ENCODE results near the gene ULBP2.
"Not testable (repeated sequence)": the region's sequence is repeated elsewhere in the genome, so short reads cannot be mapped to it uniquely, and the experiment has no call there.

The ULBP2 gene

DNA sequence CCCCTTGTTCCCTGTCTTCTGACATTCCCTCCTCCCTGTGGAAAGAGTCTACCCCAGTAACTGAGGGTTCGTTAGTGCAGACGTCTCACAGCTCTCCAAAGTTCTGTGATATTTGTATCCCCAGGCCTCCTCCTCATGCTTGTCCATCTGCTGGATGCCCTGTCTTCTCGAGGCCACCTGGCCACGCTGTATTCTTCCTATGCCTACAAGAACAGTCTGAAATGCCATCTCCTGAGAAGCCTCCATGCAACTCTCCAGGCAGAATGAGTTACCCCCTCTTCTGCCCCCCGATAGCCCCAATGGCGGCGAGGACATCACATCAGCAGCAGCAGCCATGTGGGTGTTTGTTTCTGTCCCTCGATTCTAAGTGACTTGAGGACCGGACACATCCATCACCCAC is 9.3 kb downstream of the ULBP2 start:
- DNase-seq (ENCODE audit: low spot score) = no peak

DNA sequence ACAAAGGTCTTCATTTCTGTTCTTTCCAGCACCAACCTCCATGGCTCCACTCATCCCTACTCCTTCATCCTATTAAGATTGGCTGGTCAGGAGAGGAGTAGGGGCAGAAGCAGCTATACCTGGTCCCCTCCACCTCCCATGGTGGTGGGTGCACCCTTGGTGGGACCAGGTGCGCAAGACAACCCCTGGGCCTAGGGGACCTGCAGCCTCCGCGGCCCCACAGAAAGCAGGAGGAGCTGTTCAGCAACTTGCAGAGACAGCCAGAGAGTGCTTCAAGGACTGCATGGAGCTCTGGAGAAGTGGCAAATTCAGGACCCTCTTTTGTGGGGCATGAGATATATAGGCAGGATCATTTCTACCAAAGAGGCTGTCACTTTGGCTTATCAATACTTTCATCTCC is 9.8 kb downstream of the ULBP2 start:
- no peak for DNase-seq (ENCODE audit: low spot score)

DNA sequence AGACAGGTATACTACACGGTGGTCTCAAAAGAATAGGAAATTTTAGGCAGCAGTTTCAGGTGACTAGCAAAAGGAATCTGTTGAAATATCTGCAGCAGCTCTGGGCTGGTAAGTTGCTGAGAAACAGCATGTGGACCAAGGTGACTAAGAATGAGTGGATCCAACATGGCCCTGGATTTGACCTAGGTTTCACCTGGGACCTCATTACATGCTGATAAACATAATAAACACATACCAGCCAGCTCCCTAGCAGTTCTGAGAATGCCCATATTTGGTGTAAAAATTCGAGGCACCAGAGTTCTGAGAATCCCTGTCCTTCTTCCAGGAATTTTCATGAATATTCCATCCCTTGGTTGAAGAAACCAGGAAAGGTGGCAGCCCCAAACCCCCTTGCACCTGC is 11.6 kb downstream of the ULBP2 start:
- not testable (repeated sequence) for DNase-seq (ENCODE audit: low spot score)

DNA sequence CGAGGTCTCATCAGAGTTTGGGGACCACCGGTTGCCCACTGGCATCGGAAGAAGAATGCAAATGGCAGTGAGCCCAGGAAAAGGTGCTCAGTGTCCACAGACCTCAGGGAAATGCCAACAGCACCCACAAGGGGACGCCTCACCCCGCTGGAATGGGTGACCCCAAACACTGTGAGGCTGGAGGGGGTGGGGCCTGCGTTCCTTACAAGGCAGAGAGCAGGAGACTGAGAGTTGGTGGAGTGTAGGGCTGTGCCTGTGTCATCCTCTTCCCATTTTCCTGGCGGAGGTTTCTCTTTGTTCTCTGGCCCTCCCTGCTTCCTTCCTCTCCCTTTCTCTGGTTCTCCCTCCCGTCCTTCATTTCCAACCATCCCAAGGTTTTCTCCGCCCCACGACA is 12.1 kb downstream of the ULBP2 start:
- not testable (repeated sequence) for DNase-seq (ENCODE audit: low spot score)

DNA sequence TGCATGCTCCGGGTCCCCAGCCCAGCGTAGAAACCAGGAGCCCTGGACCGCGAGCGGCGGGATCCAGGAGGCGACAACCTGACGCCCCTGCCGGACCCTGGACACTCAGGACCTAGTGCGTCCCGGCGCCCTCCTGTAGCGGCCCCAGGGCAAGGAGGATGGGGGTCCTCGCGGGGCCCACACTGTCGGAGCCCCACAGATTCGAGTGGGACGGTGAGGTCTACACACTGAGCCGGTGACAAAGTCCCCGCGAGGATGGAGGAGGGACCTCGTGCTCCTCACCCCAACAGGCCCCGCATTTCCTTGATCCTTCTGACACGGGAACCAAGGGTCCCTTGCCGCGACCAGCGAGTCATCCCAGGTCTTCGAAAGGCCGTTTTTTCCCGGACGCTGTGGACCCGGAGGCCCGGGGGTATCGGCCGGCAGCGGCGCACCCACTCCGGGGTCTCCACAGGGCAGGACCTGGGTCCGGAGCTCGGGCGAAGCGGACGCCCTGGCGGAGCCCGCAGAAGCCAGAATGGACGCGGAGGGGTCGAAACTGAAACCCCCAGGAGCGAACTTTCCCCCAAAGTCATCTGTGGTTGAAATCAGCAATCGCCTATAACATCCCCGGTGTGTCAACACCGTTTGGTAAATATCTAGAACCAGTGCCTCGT is 12.6 kb downstream of the ULBP2 start:
- DNase-seq (ENCODE audit: low spot score) = not testable (repeated sequence)

DNA sequence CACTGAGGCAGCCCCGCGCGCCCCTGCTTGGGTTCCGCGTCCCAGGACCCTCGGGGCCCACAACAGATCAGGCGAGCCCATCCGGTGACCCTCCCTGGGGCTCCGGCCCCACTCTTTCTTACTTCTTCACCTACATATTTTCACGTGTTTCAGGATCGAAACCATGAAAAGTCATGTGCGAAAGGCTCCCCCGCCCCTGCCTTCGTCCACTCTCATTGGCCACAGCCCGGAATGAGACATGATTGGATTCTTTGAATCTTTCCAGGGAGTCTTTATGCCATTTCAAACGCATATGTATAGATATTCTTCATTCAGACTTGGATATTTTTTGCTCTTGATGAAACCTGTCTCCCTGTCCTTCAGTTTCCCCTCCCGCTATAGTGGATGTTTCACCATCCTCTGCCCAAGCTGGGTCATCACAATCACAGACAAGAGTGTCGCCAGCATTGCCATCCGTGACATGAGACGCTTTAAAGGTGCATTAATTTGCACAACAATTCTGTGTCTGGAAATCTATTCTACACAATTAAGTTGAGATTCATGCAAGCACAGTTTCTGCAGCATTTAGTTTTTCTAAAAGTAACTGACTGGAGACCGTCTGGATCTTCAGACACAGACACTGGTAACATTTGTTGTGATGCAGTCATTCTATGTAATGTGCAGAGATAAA is 13.3 kb downstream of the ULBP2 start:
- not testable (repeated sequence) for DNase-seq (ENCODE audit: low spot score)

DNA sequence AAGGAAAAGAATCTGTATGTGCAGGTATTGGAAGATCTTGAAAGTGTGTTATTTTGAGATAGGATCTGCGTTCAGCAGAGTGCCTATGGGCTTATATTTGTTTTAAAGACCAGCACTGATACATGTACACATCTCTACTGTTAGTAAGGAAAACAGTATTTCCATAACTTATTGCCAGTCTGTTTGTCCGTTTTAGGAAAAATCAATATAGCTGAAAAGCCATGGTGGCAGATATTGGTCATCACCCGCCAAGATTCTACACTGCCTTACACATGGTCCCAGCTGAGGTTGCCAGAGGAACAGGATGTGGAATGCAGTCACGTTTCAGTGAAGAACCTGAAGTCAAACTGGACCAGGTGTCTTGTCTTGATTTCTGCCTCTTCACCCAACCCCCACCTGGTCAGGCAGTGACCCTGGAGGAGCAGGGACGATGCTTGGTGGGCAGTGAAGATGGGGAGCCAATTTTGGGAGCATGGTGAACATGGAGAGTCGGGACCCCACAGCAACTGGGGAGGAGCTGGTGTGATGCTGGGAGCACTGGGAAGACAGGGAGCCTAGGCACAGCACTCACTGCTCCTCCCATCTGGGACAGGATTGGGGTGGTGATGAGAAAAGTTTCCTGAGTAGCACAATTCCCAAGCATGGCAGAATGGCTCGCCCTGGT is 14.0 kb downstream of the ULBP2 start:
- not testable (repeated sequence) for DNase-seq (ENCODE audit: low spot score)

DNA sequence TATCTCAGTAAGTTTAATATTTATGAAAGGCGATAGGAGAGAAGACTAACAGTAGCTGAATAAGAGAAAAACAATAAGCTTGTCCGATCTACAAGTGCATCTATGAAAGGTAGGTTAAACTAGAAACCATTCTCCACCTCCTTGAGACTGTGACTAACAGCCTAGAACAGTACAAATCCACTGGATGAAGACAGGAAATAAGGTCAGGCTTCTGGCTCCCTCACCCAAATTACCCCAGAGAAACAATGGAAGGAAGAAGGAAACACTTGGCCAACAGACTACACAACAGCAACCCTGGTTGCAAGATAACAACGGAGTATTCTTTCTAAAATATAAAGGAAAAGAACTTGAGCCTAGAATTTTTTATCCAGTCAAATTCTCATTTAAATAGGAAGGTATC is 16.3 kb downstream of the ULBP2 start:
- not testable (repeated sequence) for DNase-seq (ENCODE audit: low spot score)

DNA sequence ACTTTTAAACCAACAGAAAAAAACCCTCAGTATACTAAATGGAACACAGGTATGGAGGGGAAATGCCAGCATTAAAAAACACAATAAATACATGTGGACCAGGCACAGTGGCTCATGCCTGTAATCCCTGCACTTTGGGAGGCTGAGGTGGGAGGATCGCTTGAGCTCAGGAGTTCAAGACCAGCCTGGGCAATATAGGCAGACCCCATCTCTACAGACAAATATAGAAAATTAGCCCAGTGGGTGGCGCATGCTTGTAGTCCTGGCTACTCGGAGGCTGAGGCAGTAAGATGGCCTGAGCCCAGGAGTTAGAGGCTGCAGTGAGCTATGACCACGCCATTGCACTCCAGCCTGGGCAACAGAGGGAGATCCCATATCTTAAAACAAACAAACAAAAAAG is 18.0 kb downstream of the ULBP2 start:
- DNase-seq (ENCODE audit: low spot score) = not testable (repeated sequence)

DNA sequence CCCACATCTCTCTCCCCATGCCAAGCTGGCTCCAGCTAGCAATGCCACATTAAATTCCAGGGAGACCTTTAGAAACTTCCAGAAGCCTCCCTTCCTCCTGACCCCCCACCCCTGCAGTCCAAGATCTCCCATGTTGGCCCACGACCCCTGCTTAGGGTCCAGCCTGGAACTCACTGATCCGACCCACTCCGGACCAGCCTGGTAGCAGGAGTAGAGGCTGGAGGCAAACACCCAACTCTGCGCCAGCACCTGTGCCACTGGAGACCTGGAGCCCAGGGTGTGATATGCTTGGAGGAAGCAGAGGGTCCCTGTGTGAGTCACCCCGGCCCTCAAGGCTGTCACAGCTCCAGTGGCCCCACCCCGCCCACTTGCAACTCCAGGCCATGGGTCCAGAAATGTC is 18.7 kb downstream of the ULBP2 start:
- DNase-seq (ENCODE audit: low spot score) = no peak

DNA sequence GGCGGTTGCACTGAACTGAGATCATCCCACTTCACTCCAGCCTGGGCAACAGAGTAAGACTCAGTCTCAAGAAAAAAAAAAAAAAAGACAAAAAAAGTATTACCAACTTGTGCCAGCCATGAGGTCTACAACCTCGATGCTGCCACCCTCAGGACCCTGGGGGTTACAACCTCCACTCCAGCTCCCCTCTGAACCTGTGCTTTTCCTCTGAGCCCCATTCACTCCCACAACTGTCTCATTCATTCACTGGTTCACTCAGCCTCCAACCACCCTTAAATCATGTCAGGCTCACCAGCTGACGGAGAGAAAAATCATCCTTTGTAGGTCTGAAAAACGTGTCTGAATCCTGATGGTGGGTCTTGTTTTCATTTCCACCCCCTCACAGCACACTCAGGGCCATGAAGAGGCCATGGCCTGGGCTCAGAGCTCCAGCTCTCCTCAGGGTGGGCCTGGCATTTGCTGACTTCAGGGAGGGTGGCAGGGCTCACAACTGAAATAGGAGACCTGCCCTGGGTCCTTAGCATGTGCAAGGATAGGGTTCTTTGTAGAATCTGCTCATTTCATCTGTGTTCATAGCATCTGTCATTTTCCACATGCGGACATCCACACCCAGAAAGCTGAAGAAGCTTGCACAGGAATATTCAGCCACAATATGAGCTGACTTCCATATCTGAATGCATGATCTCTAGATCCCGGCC is 20.1 kb downstream of the ULBP2 start:
- DNase-seq (ENCODE audit: low spot score) = no peak

DNA sequence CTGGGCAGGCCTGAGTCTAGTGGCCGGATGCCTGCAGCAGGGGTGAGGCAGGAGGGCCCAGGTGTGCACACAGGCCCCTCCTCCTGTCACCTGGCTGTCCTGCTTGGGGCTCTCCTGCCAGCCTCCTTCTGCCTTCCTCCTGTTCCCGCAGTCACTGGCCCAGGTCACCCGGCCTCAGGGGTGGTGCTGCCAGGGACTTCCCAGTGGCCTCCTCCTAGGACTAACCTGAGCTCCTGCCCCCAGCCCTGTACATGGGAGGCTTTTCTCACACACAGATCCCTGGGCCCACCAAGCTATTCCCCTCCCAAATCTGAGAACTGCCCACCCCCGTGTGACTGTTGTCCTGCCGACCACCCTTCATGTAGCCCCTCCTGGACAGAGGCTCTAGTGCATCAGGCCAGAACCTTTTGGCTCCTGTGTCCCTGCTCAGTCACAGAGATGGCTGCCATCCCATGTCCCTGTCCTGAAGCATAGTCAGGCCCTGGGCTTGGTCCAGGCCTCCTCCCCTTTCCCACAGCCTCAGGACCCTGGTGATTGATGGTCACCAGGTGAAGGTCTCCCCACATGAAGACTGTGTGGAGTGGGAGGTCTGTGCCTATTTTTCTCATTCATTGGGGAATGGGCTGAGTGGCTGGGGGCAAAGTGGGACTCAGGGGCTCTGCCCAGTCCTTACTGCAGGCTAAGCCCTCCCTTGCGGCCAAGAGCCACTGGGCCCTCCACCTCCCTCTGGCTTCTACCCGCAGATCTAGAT is 20.8 kb downstream of the ULBP2 start:
- no peak for DNase-seq (ENCODE audit: low spot score)

DNA sequence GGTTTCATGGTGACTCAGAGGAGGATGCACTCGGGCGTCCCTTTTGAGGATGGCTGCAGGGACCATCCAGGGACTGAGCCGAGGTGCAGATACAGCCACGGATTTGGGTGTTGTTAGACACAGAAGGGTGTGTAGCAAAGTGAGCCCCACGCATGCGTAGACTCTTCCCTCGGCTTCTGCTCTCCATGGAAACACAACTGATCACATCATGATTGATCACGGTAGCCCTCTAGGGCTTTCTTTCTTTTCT is 21.3 kb downstream of the ULBP2 start:
- peak; percentile 62 for DNase-seq (ENCODE audit: low spot score)

DNA sequence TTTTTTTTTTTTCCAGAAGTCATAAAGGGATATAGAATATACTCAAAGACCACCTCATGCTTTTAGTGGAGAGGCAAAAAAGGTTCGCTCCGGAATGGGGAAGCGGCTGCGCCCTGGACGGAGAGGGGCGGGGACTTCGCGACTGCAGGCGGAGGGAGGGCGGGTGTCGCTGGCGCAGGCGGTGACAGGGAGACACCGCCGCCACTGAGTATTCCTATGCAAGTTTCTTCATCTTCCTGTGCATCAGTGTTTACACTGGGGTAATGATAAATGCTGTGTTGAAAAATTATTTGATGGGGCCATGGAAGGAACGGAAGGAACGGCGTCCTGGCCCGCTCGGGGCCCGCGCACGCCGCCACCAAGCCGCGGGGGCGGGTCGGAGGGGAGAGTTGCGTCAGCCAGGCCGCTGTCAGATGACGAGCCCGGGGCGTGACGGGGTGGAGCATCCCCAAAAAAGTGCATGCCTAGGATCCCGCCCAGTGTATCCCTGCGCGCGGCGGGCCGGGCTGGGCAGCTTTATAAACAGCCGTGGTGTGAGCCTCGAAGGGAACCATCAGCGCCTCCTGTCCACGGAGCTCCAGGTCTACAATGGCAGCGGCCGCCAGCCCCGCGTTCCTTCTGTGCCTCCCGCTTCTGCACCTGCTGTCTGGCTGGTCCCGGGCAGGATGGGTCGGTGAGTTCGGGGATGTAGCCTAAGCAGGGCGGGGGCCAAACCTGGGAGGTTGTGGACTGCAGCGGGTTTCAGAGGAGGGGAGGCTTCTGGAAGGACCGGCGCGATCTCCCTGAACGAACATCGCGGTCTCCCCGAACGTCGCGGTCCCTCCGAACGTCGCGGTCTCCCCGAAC is 21.9 kb downstream of the ULBP2 start, which contains the start of gene ULBP1:
Gene ULBP1 (plus strand): TSS at position 482 of the 846 bp plus-strand sequence. CDS start 107 bp downstream, at position 589.
- DNase-seq (ENCODE audit: low spot score) = peak; percentile 90

DNA sequence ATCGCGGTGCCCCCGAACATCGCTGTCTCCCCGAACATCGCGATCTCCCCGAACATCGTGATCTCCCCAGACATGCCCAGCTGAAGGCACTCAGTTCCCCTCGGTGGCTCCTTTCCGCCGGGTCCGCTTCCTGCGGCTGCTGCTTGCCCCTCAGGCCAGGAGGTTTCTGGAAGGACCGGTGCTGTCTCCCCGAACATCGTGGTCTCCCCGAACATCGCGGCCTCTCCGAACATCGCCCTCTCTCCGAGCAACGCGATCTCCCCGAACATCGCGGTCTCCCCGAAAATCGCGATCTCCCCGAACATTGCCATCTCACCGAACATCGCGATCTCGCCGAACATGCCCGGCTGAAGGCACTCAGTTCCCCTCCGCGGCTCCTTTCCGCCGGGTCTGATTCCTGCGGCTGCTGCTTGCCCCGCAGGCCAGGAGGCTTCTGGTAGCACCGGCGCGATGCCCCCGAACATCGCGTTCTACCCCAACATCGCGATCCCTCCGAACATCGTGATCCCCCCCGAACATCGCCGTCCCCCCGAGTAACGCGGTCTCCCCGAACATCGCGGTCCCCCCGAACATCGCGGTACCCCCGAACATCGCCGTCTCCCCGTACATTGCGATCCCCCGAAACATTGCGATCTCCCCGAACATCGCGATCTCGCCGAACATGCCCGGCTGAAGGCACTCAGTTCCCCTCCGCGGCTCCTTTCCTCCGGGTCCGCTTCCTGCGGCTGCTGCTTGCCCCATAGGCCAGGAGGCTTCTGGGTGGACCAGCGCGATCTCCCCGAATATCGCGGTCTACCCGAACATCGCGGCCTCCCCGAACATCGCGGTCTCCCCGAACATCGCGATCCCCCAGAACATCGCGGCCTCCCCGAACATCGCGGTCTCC is 22.7 kb downstream of the ULBP2 start:
- DNase-seq (ENCODE audit: low spot score) = peak; percentile 28

DNA sequence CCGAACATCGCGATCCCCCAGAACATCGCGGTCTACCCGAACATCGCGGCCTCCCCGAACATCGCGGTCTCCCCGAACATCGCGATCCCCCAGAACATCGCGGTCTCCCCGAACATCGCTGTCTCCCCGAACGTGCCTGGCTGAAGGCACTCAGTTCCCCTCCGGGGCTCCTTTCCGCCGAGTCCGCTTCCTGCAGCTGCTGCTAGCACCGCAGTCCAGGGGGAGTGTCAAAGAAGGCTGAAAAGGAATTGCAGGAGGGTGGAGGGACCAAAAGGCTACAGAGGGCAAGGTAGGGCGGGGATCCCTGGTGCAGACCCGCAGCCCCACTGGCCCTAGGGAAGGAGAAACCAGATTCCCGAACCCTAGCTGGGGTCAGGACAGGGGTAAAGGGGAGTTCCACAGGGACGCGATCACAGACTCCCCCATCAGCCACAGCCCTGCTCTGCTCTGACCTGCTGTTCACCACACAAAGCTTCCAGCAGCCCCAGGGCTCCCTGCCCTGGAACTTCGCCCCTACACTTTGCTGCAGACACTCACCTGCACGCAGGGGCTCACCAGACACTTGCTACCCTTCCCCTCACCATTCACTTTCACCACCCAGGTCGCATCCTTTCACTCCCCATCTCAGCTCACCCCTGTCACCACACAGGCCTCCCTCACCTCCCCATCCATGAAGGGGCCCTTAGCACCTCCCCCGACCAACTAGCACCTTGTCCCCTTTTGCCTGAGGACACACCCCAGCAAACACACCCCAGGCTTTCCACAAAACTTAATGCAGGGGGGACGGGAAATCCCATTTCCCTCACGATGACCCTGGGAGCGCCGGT is 23.6 kb downstream of the ULBP2 start:
- DNase-seq (ENCODE audit: low spot score) = peak; percentile 19

DNA sequence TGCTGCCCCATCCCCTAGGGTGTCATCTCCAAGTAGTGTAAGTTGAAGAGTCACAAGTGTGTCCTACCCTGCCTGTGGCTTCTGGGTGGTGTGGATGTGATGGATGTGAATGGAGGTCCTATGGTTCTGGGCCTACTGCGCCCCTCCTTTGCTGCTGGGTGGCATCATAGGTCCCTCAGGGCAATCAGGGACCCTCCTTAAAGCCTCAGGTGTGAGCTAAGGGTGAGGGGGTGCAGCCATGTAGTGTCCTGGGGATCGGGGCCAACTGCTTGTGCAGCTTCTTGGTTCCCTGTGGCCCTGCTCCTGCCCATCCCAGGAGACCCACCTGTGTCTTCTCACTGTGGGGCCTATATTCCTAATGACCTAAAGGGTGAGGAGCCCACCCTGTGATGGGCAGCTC is 24.5 kb downstream of the ULBP2 start:
- not testable (repeated sequence) for DNase-seq (ENCODE audit: low spot score)

DNA sequence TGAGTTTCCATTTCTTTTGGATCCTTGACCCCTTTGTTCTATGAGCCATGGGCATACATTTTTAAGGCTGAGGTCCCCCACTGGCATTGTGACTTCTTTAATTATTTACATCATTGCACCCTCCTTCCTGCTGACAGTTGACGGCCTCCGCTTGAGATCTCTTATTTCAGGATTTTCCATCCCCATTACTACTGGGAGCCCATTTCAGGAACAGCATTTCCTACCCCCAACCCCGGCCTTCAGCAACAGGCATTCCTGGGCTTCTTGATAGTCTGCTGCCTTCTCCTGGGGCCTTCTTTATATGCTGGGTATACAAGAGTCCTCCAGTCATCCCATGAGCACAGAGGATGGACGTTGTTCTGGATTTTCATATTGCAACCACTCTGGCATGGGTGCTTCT is 25.8 kb downstream of the ULBP2 start:
- DNase-seq (ENCODE audit: low spot score) = no peak

DNA sequence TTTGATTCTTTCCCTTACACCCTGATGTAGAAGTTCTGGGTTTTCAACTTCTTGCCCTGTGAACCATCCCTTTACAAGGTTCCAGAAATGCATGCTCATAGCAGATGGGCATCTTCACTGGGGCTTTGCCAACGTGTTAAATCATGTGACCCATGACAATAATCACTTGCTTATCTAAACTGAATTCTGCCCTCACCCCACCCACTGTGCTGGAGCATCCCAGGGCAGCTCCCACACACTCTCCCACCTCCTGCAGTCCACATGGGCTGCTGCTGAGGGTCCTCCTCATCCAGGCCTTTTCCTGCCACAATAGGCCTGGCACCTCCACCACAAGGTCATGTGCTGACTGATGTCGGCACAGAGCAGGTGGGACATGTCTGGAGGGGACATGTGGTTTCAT is 26.2 kb downstream of the ULBP2 start:
- DNase-seq (ENCODE audit: low spot score) = not testable (repeated sequence)

All from AG08395 (cell line).